ENCODE measurements around the gene IPO4. TPM values are rescaled to one million over a fixed set of nuclear protein-coding genes. Genes with fewer than 3 reads are reported as not detected.
A peak's percentile ranks its signal among the peaks of the same experiment; 100 is the strongest.
"Not testable (repeated sequence)": the region's sequence is repeated elsewhere in the genome, so short reads cannot be mapped to it uniquely, and the experiment has no call there.

The IPO4 gene
- total RNA-seq, 4 donors from 2014 or later: 35.7 to 73.2 (median 55.4) TPM

- Histone ChIP-seq H3K36me3 (peaks cover 5 to 35% of the 10 kb centered on the region in 2 donors), H3K4me1 (no peaks in the 10 kb centered on the region), H3K27ac (no peak overlapping the region), H3K9me3 (no peaks in the 10 kb centered on the region), H3K27me3 (no peaks in the 10 kb centered on the region), H3K4me3 (no peak overlapping the region)
- TF ChIP-seq POLR2A (IDR thresholded peaks at IDR 0.05) (no peak), CTCF (IDR thresholded peaks at IDR 0.05 in 4 of 5, conservative IDR thresholded peaks at IDR 0.05 in 1 of 5) (no peak)
- intact Hi-C loops (cut with DNase I; ENCODE audit: low total_unique reads): no loop called here
- no peak for DNase-seq
- in situ Hi-C loops (cut with MboI; ENCODE audit: low sequenced_read_pairs in 4 of 4): no loop called here
- ATAC-seq: no peak
Measured at GRCh38 chr14:24204163-24205146, 15.8 kb upstream of the IPO4 start.

GRCh38 chr14:24203249-24203886 lies 14.8 kb upstream of the IPO4 start:
- H3K4me3 ChIP-seq; H3K4me1 ChIP-seq; intact Hi-C loops (cut with DNase I; ENCODE audit: low total_unique reads); in situ Hi-C loops (cut with MboI; ENCODE audit: low sequenced_read_pairs in 4 of 4); DNase-seq; H3K27me3 ChIP-seq; H3K9me3 ChIP-seq; H3K27ac ChIP-seq; ATAC-seq: not testable (repeated sequence)
- H3K36me3 ChIP-seq: peaks cover under 1 to 27% of the 10 kb centered on the region in 2 donors

- in situ Hi-C loops (cut with MboI; ENCODE audit: low sequenced_read_pairs in 4 of 4); H3K4me3 ChIP-seq; H3K27me3 ChIP-seq; H3K4me1 ChIP-seq; H3K27ac ChIP-seq; intact Hi-C loops (cut with DNase I; ENCODE audit: low total_unique reads); H3K9me3 ChIP-seq; DNase-seq; ATAC-seq: not testable (repeated sequence)
- H3K36me3 ChIP-seq: peaks cover 0 to 19% of the 10 kb centered on the region in 2 donors
Measured at GRCh38 chr14:24202538-24202937, 13.9 kb upstream of the IPO4 start.

GRCh38 chr14:24198814-24199524 lies 10.4 kb upstream of the IPO4 start:
- TF ChIP-seq CTCF (IDR thresholded peaks at IDR 0.05 in 4 of 5, conservative IDR thresholded peaks at IDR 0.05 in 1 of 5): no peak
- TF ChIP-seq POLR2A (IDR thresholded peaks at IDR 0.05): no peak

GRCh38 chr14:24197056-24197450 lies 8.4 kb upstream of the IPO4 start:
- Histone ChIP-seq H3K27ac (peak overlapping the region in 1 of 4 donors; percentile 96), H3K4me3 (peak overlapping the region in 1 of 4 donors; percentile 93), H3K9me3 (no peaks in the 10 kb centered on the region), H3K27me3 (no peaks in the 10 kb centered on the region), H3K36me3 (peaks cover 0 to 17% of the 10 kb centered on the region in 2 donors), H3K4me1 (peaks cover 21% of the 10 kb centered on the region in 2 donors)
- TF ChIP-seq POLR2A (IDR thresholded peaks at IDR 0.05) (no peak), CTCF (IDR thresholded peaks at IDR 0.05 in 4 of 5, conservative IDR thresholded peaks at IDR 0.05 in 1 of 5) (no peak)
- DNase-seq (no peak), ATAC-seq (no peak)
- in situ Hi-C loops (cut with MboI; ENCODE audit: low sequenced_read_pairs in 4 of 4): no loop called here
- intact Hi-C loops (cut with DNase I; ENCODE audit: low total_unique reads): no loop called here

More at GRCh38 chr14:24198814-24199524, 10.4 kb upstream of the IPO4 start:
- Histone ChIP-seq H3K36me3 (peaks cover 0 to 4% of the 10 kb centered on the region in 2 donors), H3K27ac (no peak overlapping the region), H3K4me1 (peaks cover 21% of the 10 kb centered on the region in 2 donors), H3K27me3 (no peaks in the 10 kb centered on the region), H3K4me3 (no peak overlapping the region), H3K9me3 (no peaks in the 10 kb centered on the region)
- intact Hi-C loops (cut with DNase I; ENCODE audit: low total_unique reads) (no loop called here), in situ Hi-C loops (cut with MboI; ENCODE audit: low sequenced_read_pairs in 4 of 4) (no loop called here)
- ATAC-seq: no peak
- no peak for DNase-seq
